SJSA1 (cell line): ENCODE measurements around the gene BDP1. TPM values are rescaled to one million over a fixed set of nuclear protein-coding genes. Genes with fewer than 3 reads are reported as not detected.
"Not testable (repeated sequence)": the region's sequence is repeated elsewhere in the genome, so short reads cannot be mapped to it uniquely, and the experiment has no call there.

ENCODE experiments used
- DNase-seq, 2 experiments: peaks; one replicate each; pipeline ENCODE4 v3.0.0-alpha.2; 2015 to 2020; ENCODE audit warnings: low spot score in 2 of 2, low read depth in 1 of 2
- H3K27ac ChIP-seq: fragments of 250-450 bp; sonication (Bioruptor Pico); 2 replicates; pipeline ENCODE4 v1.5.1; 2020; ENCODE audit warnings: mild to moderate bottlenecking, moderate library complexity
- H3K27me3 ChIP-seq: fragments of 250-450 bp; sonication (Bioruptor Pico); replicated peaks from 2 replicates; pipeline ENCODE4 v1.5.1; 2020; ENCODE audit warnings: mild to moderate bottlenecking, moderate library complexity
- H3K36me3 ChIP-seq: fragments of 250-450 bp; sonication (Bioruptor Pico); 2 replicates; pipeline ENCODE4 v1.5.1; 2020; ENCODE audit warnings: mild to moderate bottlenecking
- H3K4me1 ChIP-seq: fragments of 250-450 bp; sonication (Bioruptor Pico); replicated peaks from 2 replicates; pipeline ENCODE4 v1.6.1; 2021; ENCODE audit warnings: mild to moderate bottlenecking
- H3K4me3 ChIP-seq: fragments of 250-450 bp; sonication (Bioruptor Pico); 2 replicates; pipeline ENCODE4 v1.5.1; 2020; ENCODE audit warnings: mild to moderate bottlenecking
- H3K9me3 ChIP-seq: fragments of 250-450 bp; sonication (Bioruptor Pico); replicated peaks from 2 replicates; pipeline ENCODE4 v1.5.1; 2020; ENCODE audit warnings: mild to moderate bottlenecking
- total RNA-seq: library from RNA; depleted of rRNA; stranded (reverse); fragments of >200 nt; shearing (Covaris generic); gene quantifications from 2 replicates; pipeline ENCODE4 v1.2.3, GENCODE V29; 2014

Gene BDP1
- total RNA-seq, 1 experiment from 2014 or later = 27.7 TPM

GRCh38 chr5:71563161-71563560 is 107.7 kb downstream of the BDP1 start:
- H3K27ac ChIP-seq = no peak overlapping the region
- no peak for DNase-seq
- no peaks in the 10 kb centered on the region for H3K27me3 ChIP-seq
- H3K4me3 ChIP-seq = no peak overlapping the region
- H3K9me3 ChIP-seq = no peaks in the 10 kb centered on the region
- H3K36me3 ChIP-seq = peaks cover 54% of the 10 kb centered on the region
- H3K4me1 ChIP-seq = 0 out of 2 replicates have a peak, but pooled peaks cover 4% of the 10 kb centered on the region

GRCh38 chr5:71564895-71565294 is 109.4 kb downstream of the BDP1 start:
- Histone ChIP-seq H3K4me1 (0 out of 2 replicates have a peak, but pooled peaks cover 4% of the 10 kb centered on the region), H3K9me3 (no peaks in the 10 kb centered on the region), H3K4me3 (no peak overlapping the region), H3K36me3 (peaks cover 43% of the 10 kb centered on the region), H3K27ac (no peak overlapping the region), H3K27me3 (no peaks in the 10 kb centered on the region)
- no peak for DNase-seq

GRCh38 chr5:71569748-71570509 is 114.5 kb downstream of the BDP1 start:
- Histone ChIP-seq H3K4me3 (no peak overlapping the region), H3K27me3 (no peaks in the 10 kb centered on the region), H3K36me3 (peaks cover 12% of the 10 kb centered on the region), H3K9me3 (no peaks in the 10 kb centered on the region), H3K4me1 (no peaks in the 10 kb centered on the region), H3K27ac (no peak overlapping the region)
- no peak for DNase-seq

- H3K9me3 ChIP-seq, H3K4me1 ChIP-seq, H3K4me3 ChIP-seq, H3K27me3 ChIP-seq, H3K36me3 ChIP-seq, H3K27ac ChIP-seq, DNase-seq: not testable (repeated sequence)
Measured at GRCh38 chr5:71571811-71572210, 116.4 kb downstream of the BDP1 start.

DNA sequence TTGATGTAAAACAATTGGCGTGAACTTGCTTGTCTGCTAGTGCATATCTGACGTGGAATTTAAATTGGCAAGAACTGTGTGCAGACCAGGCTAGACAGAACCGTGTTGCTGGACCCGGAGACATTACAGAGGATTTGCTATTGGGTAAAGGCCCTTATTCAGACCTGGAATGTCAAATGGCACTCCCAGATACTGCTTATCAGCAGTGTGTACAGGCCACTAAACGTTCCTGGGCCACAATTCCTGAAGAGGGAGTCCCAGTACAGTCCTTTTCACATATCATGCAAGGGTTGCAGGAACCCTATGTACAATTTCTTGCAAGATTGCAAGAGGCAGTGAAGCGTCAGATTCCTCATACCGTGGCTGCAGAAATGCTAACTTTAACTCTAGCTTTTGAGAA is 118.1 kb downstream of the BDP1 start:
- DNase-seq = no peak
- Histone ChIP-seq H3K4me1 (no peaks in the 10 kb centered on the region), H3K27me3 (no peaks in the 10 kb centered on the region), H3K36me3 (no peaks in the 10 kb centered on the region), H3K27ac (no peak overlapping the region), H3K9me3 (no peaks in the 10 kb centered on the region), H3K4me3 (no peak overlapping the region)

DNA sequence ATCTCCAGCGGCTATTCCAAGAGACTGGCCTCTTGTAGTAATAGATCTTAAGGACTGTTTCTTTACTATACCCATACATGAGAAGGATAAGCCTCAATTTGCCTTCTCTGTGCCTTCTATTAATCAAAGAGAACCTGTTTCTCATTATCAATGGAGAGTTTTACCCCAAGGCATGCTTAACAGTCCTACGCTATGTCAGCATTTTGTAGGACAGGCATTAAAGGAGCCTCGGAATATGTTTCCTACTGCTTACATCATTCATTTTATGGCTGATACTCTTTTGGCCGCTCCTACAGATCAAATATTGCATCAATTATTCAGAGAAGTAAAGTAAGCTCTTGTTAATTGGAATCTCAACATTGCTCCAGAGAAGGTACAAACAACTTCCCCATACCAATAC is 120.1 kb downstream of the BDP1 start:
- H3K9me3 ChIP-seq, H3K27me3 ChIP-seq, H3K4me3 ChIP-seq, H3K4me1 ChIP-seq, H3K36me3 ChIP-seq, H3K27ac ChIP-seq, DNase-seq: not testable (repeated sequence)

- Histone ChIP-seq H3K27ac (no peak overlapping the region), H3K27me3 (no peaks in the 10 kb centered on the region), H3K4me3 (no peak overlapping the region), H3K4me1 (no peaks in the 10 kb centered on the region), H3K36me3 (no peaks in the 10 kb centered on the region), H3K9me3 (no peaks in the 10 kb centered on the region)
- DNase-seq = no peak
Measured at GRCh38 chr5:71576241-71576640, 120.8 kb downstream of the BDP1 start.

GRCh38 chr5:71577839-71578238 is 122.4 kb downstream of the BDP1 start:
- H3K4me3 ChIP-seq, H3K27me3 ChIP-seq, H3K27ac ChIP-seq, DNase-seq, H3K9me3 ChIP-seq, H3K4me1 ChIP-seq, H3K36me3 ChIP-seq: not testable (repeated sequence)

GRCh38 chr5:71582945-71583584 is 127.6 kb downstream of the BDP1 start:
- Histone ChIP-seq H3K36me3 (peaks cover 3% of the 10 kb centered on the region; the same call in 1 of the 2 replicates), H3K4me1 (no peaks in the 10 kb centered on the region; the same call in 1 of the 2 replicates), H3K27ac (no peak overlapping the region), H3K9me3 (no peaks in the 10 kb centered on the region), H3K4me3 (no peak overlapping the region), H3K27me3 (no peaks in the 10 kb centered on the region)
- DNase-seq = no peak

GRCh38 chr5:71586052-71586940 is 130.8 kb downstream of the BDP1 start:
- no peaks in the 10 kb centered on the region; the same call in 1 of the 2 replicates for H3K4me1 ChIP-seq
- no peaks in the 10 kb centered on the region for H3K9me3 ChIP-seq
- peaks cover 3% of the 10 kb centered on the region; the same call in 1 of the 2 replicates for H3K36me3 ChIP-seq
- H3K27me3 ChIP-seq = no peaks in the 10 kb centered on the region
- H3K27ac ChIP-seq = peak overlapping the region; percentile 76
- DNase-seq = peak; percentile 72 to 90
- peak overlapping the region; percentile 77 for H3K4me3 ChIP-seq

GRCh38 chr5:71586941-71587765 is 131.7 kb downstream of the BDP1 start, which contains the start of gene MCCC2:
Gene MCCC2, plus strand, starts transcription at chr5:71587340. Its CDS starts 86 bp downstream, at chr5:71587426.
- Histone ChIP-seq H3K27ac (peak within 1 kb of the TSS; percentile 76), H3K36me3 (peaks cover 3% of the 10 kb centered on the region; the same call in 1 of the 2 replicates), H3K27me3 (no peaks in the 10 kb centered on the region), H3K4me1 (no peaks in the 10 kb centered on the region; the same call in 1 of the 2 replicates), H3K4me3 (peak within 1 kb of the TSS; percentile 77), H3K9me3 (no peaks in the 10 kb centered on the region)
- DNase-seq = peak; percentile 94 to 98

DNA sequence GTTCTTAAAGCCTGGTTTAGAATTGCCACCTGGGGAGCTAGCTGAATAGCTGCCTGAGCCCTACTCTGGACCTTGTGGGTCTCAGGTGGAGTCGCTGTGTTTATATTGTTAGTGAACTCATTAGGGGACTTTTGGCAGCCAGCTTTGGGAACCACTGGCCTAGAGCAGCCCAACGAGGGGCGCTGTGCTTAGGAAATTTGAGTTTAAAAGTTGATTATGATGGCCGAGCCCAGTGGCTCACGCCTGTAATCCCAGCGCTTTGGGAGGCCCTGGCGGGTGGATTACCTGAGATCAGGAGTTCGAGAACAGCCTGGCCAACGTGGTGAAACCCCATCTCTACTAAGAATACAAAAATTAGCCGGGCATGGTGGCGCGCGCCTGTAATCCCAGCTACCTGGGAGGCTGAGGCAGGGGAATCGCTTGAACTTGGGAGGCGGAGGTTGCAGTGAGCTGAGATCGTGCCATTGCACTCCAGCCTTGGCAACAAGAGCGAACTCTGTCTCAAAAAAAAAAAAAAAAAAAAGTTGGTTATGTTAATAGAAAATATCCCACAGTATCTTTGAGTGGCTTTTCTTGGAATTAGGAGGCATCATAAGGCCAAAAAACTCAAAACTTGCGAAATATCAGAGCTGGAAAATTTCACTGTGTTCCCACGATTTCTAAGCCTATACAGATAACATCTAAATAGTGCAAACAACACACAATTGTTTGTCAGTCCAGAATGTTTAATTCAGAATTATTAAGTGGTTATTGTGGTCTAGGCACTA is 132.5 kb downstream of the BDP1 start:
- no peaks in the 10 kb centered on the region for H3K9me3 ChIP-seq
- H3K4me1 ChIP-seq = no peaks in the 10 kb centered on the region; the same call in 1 of the 2 replicates
- peaks cover 3% of the 10 kb centered on the region; the same call in 1 of the 2 replicates for H3K36me3 ChIP-seq
- H3K4me3 ChIP-seq = peak overlapping the region; percentile 77
- H3K27me3 ChIP-seq = no peaks in the 10 kb centered on the region
- H3K27ac ChIP-seq = peak overlapping the region; percentile 76
- DNase-seq = no peak
